HL-60/S4 (cell line): ENCODE measurements around the gene F10.

Experiments used
- in situ Hi-C: fragments of 300-500 bp; cut with MboI; formaldehyde crosslinking; loops from 2 replicates; pipeline ENCODE4 v1.14.3; 2022; ENCODE audit warnings: low sequenced_read_pairs

F10 gene

DNA sequence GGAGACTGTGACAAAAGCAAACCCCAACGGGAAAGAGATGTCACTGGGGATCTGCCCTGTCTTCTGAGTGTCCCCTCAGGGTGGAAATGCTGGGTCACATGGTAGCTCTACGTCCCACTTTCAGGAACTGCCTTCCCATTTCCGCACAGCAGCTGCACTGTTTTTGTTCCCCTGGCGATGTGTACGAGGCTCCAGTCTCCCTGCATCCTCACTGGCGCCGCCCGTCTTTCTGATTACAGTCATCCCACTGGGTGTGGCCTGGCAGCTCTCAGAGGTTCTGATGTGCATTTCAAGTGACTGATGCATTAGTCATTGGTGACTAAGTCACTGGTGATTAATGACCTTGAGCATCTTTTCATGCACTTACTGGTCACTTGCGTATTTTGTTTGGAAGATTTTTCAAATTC is 64.7 kb downstream of the F10 start:
- in situ Hi-C loops = no loop called here

DNA sequence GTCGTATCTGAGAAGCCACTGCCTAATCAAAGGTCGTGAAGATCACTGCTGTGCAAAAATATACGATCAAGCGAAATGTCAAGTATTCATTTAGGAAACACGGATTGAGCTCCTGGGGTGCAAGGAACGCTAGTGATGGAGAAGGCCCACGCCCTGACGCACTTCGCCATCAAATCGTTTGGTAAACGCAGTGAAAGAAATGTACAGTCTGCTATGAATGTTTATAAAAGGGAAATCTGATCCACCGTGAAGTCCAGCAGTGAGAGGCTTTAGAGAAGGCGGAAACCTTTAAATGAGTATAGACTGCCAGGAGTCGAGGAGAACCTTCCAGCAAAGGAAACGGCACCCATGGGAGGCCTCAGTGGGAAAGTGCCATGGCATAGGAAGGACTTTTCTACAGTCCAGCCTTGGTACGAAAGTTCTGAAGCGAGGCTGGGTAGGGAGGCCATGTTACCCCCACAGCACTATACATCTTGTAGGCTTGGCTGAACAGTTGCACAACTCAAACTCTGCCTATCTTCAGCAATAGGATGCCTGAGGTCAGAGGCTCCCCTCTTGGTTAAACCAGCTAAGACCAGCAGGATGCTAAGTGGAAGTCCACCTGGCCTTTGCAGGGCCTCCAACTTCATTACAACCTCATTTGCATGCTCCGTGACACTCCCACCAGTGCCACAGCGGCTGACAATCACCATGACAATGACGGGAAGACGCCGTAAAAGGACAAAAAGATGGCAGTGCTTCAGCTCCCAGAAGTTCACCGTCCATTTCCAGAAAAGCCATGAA is 65.5 kb downstream of the F10 start:
- in situ Hi-C loops = no loop called here

- in situ Hi-C loops = no loop called here
Observed at GRCh38 chr13:113190181-113190580, 67.6 kb downstream of the F10 start.

GRCh38 chr13:113192279-113192678 is 69.7 kb downstream of the F10 start:
- in situ Hi-C loops = no loop called here

DNA sequence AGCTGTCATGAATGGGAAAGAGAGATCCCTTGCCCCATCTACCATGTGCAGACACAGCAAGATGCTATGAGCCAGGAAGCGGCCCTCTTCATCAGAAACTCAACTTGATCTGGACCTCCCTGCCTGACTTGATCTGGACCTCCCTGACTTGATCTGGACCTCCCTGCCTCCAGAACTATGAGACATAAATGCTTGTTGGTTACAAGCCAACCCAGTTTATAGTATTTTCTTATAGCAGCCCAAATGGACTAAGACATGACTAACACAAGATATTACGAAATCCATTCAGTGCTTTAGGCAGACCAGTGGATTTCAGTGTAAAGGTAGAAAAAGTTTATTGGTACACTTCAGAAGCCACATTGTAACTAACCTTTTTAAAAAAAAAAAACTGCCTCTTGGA is 70.3 kb downstream of the F10 start:
- in situ Hi-C loops = no loop called here

DNA sequence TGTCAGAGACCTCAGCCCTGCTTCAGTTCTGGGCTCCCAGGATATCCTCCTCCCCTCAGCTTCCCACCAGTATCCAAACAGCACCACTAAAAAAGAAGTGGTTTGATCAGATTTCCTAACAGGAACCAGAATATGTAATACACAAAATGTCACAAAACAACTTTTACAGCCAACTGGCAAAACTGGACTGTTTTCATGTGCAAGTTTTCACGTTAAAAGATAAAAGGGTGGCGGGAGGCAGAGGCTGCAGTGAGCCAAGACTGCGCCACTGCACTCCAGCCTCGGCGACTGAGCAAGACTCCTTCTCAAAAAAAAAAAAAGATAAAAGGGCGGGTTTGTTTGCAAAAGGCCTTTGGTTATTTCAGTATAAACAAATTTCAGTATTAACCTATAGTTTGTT is 72.8 kb downstream of the F10 start:
- in situ Hi-C loops = no loop called here

GRCh38 chr13:113196970-113197737 is 74.6 kb downstream of the F10 start:
- in situ Hi-C loops = no loop called here
